ENCODE measurements around the gene ALKBH4. TPM values are rescaled to one million over a fixed set of nuclear protein-coding genes. Genes with fewer than 3 reads are reported as not detected.

ALKBH4 gene
- total and polyA plus RNA-seq, 2 donors (not counting 3 experiments of a cell fraction or from before 2014, with no cell fraction given) = 5.3 to 10.8 TPM

DNA sequence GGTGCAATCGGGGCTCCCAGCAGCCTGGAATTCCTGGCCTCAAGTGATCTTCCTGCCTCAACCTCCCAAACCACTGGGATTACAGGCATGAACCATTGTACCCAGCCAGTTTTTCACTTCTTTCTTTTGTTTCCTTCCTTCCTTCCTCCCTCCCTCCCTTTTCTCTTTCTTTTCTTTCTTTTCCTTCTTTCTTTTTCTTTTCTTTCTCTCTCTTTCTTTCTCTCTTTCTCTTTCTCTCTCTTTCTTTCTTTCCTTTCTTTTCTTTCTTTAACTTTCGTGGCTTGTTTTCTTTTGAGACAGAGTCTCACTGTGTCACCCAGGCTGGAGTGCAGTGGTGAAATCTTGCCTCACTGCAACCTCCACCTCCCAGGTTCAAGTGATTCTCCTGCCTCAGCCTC, 19.0 kb downstream of the ALKBH4 start:
- Histone ChIP-seq H3K4me1 (ENCODE audit: control insufficient read depth, extremely low read depth, insufficient read depth, low read length) (peaks cover 2% of the 10 kb centered on the region), H3K36me3 (ENCODE audit: control insufficient read depth in 2 of 2, extremely low read depth in 1 of 2, insufficient read depth in 2 of 2, low read length in 2 of 2) (peaks cover 0 to 31% of the 10 kb centered on the region in 2 experiments), H3K27ac (ENCODE audit: insufficient read depth, low read depth, low read length) (no peak overlapping the region), H3K4me2 (ENCODE audit: insufficient read depth, low read length) (no peak overlapping the region), H3K79me2 (ENCODE audit: control insufficient read depth, insufficient read depth, low read length) (no peaks in the 10 kb centered on the region), H3K9me3 (replicated peaks; ENCODE audit: control insufficient read depth, insufficient read depth, low read length) (no peaks in the 10 kb centered on the region), H3K9me1 (replicated peaks; ENCODE audit: control insufficient read depth, extremely low read depth, insufficient read depth, low read length) (no peaks in the 10 kb centered on the region), H4K20me1 (replicated peaks; ENCODE audit: control insufficient read depth, extremely low read depth, insufficient read depth, low read length) (no peaks in the 10 kb centered on the region), H2AFZ (ENCODE audit: low read depth, low read length) (no peak overlapping the region), H3K4me3 (replicated peaks in 1 of 3; ENCODE audit: insufficient read depth in 1 of 3, low read depth in 1 of 3, low read length in 3 of 3) (no peak overlapping the region), H3K9ac (replicated peaks; ENCODE audit: extremely low read depth, insufficient read depth, low read length) (no peak overlapping the region), H3K27me3 (ENCODE audit: control insufficient read depth in 2 of 2, insufficient read depth in 2 of 2, low read length in 2 of 2) (no peaks in the 10 kb centered on the region)
- POLR2A ChIA-PET = no interaction called here
- no TSS peak for BruUV-seq (replicated peaks)
- intact Hi-C loops (cut with micrococcal nuclease) (no loop called here), dilution Hi-C loops (cut with MboI; ENCODE audit: extremely low pct_ligation_motif_present, low sequenced_read_pairs) (no loop called here)
- FAIRE-seq = no peak
- CTCF ChIA-PET = no interaction called here
- no peak for DNase-seq (ENCODE audit: low read depth, low spot score)
- TF ChIP-seq MYC (IDR thresholded peaks at IDR 0.05; ENCODE audit: low read depth, low read length) = no peak
- TF ChIP-seq POLR2AphosphoS5 (IDR thresholded peaks at IDR 0.05; ENCODE audit: insufficient read depth, low read depth, low read length) = no peak
- TF ChIP-seq GATA2 (IDR thresholded peaks at IDR 0.05; ENCODE audit: insufficient read depth, insufficient read length, low read depth, low read length) = no peak
- TF ChIP-seq, protein P1, sequence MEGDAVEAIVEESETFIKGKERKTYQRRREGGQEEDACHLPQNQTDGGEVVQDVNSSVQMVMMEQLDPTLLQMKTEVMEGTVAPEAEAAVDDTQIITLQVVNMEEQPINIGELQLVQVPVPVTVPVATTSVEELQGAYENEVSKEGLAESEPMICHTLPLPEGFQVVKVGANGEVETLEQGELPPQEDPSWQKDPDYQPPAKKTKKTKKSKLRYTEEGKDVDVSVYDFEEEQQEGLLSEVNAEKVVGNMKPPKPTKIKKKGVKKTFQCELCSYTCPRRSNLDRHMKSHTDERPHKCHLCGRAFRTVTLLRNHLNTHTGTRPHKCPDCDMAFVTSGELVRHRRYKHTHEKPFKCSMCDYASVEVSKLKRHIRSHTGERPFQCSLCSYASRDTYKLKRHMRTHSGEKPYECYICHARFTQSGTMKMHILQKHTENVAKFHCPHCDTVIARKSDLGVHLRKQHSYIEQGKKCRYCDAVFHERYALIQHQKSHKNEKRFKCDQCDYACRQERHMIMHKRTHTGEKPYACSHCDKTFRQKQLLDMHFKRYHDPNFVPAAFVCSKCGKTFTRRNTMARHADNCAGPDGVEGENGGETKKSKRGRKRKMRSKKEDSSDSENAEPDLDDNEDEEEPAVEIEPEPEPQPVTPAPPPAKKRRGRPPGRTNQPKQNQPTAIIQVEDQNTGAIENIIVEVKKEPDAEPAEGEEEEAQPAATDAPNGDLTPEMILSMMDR (IDR thresholded peaks at IDR 0.05; ENCODE audit: extremely low read depth in 1 of 2, insufficient read depth in 1 of 2, low read depth in 1 of 2, low read length in 2 of 2) = no peak
- no peak for TF ChIP-seq JUN (IDR thresholded peaks at IDR 0.05; ENCODE audit: borderline replicate concordance, insufficient read depth, insufficient read length, low read depth)
- TF ChIP-seq MAX (IDR thresholded peaks at IDR 0.05; ENCODE audit: insufficient read depth, insufficient read length) = no peak
- TF ChIP-seq EZH2 (IDR thresholded peaks at IDR 0.05; ENCODE audit: borderline replicate concordance, low read depth, low read length, severe bottlenecking) = no peak
- TF ChIP-seq FOS (IDR thresholded peaks at IDR 0.05; ENCODE audit: borderline replicate concordance, insufficient read depth, low read length) = no peak
- TF ChIP-seq POLR2A (IDR thresholded peaks at IDR 0.05; ENCODE audit: low read depth, low read length) = no peak

Data from endothelial cell of umbilical vein (primary cell).